IPS-18c (cell line): ENCODE data around the gene DUSP9.
"Not testable (repeated sequence)": the region's sequence is repeated elsewhere in the genome, so short reads cannot be mapped to it uniquely, and the experiment has no call there.

ENCODE experiments used
- H3K4me3 ChIP-seq: 2 replicates; pipeline ENCODE4 v1.7.0; 2013; ENCODE audit warnings: low read depth, mild to moderate bottlenecking, low read length, moderate library complexity; ENCODE audit not compliant: insufficient read depth
- H3K9me3 ChIP-seq: one replicate; pipeline ENCODE4 v1.6.1; 2013; ENCODE audit warnings: mild to moderate bottlenecking, low read length, moderate library complexity; ENCODE audit not compliant: control insufficient read depth, insufficient read depth

Gene DUSP9

DNA sequence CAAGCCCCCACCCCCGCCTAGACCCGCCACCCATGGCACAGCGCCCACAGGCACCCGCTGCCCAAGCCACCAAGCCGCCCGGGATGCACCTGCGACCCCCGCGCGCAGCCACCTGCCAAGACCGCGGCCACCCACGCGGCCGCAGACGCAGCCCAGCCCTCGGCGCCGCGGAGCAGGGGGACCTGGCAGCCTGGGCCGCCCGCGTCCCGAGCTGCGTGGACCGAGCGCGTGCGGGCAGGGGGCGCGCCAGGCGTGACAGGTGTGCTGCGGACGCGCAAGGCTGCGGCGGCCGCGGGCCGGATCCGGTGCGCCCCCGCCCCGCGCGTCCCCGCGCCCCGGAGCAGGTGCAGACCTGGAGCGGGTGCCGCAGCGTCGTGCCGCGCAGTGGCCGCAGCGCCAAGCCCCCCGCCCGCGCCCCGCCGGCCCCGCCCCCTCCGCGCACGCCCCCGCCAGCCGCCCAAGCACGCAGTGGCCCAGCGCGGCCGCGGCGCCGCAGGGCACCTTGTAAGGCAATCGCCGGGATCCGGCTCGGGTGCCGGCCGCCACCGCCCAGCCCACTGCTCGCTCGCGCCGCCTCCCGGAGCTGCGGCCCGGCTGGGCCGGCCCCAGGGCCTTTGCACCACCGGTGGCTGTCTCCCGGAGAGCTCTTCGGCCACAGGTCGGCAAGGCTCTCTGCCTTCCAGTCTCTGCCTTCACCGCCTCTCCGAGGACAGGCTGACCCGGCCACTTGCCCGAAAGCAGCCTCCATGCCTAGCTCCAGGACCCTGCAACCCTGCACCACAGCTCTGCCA lies 26.6 kb downstream of the DUSP9 start, which contains the start of gene PNCK:
PNCK (minus strand) TSS at position 386 of the 791 bp plus-strand sequence. CDS start 737 bp downstream, outside the sequence.
- H3K9me3 ChIP-seq = peaks cover 12% of the 10 kb centered on the region
- H3K4me3 ChIP-seq = peak within 1 kb of the TSS; percentile 6; the same call in 1 of the 2 replicates

- H3K9me3 ChIP-seq = peaks cover 10% of the 10 kb centered on the region
- peak overlapping the region; percentile 6; the same call in 1 of the 2 replicates for H3K4me3 ChIP-seq
These were observed 27.3 kb downstream of the DUSP9 start for GRCh38 chrX:153674219-153674851.

- H3K9me3 ChIP-seq = peaks cover 4% of the 10 kb centered on the region
- H3K4me3 ChIP-seq = no peak overlapping the region
These were observed 34.2 kb downstream of the DUSP9 start for GRCh38 chrX:153681175-153681574.

GRCh38 chrX:153683486-153683885 lies 36.5 kb downstream of the DUSP9 start:
- not testable (repeated sequence) for H3K4me3 ChIP-seq, H3K9me3 ChIP-seq

- Histone ChIP-seq H3K4me3 (peak overlapping the region; percentile 20; the same call in 1 of the 2 replicates), H3K9me3 (peaks cover 7% of the 10 kb centered on the region)
These were observed 37.6 kb downstream of the DUSP9 start for GRCh38 chrX:153684467-153685155.

DNA sequence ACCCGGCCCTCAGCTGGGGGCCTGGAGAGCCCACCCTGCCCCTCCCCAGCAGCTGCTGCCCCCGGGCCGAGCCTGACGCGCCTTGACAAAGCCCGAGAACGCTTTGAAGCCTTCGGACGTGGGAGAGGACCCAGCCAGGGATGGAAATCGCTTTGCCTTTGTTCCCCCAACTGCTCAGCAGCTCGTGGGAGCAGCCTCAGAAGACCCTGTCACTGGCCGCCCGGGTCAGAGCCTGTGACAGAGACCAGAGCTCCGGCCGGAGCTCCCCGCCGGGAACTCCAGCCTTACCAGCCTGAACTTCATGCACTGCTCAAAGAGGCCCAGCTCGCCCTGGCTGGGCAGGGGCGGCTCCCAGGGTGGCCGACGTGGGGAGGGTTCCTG lies 38.1 kb downstream of the DUSP9 start:
- Histone ChIP-seq H3K4me3 (peak overlapping the region; percentile 20), H3K9me3 (peaks cover 7% of the 10 kb centered on the region)

- peak overlapping the region; percentile 20; the same call in 1 of the 2 replicates for H3K4me3 ChIP-seq
- peaks cover 5% of the 10 kb centered on the region for H3K9me3 ChIP-seq
These were observed 39.0 kb downstream of the DUSP9 start for GRCh38 chrX:153685751-153686696.

GRCh38 chrX:153686711-153687110 lies 39.7 kb downstream of the DUSP9 start:
- peaks cover 9% of the 10 kb centered on the region for H3K9me3 ChIP-seq
- no peak overlapping the region; the same call in 1 of the 2 replicates for H3K4me3 ChIP-seq

- peaks cover 9% of the 10 kb centered on the region for H3K9me3 ChIP-seq
- peak within 1 kb of the TSS; percentile 46 for H3K4me3 ChIP-seq
These were observed 40.4 kb downstream of the DUSP9 start, which contains the start of gene SLC6A8 for GRCh38 chrX:153687121-153688039. SLC6A8 (plus strand) TSS chrX:153687926; CDS start chrX:153688575, 649 bp downstream.

DNA sequence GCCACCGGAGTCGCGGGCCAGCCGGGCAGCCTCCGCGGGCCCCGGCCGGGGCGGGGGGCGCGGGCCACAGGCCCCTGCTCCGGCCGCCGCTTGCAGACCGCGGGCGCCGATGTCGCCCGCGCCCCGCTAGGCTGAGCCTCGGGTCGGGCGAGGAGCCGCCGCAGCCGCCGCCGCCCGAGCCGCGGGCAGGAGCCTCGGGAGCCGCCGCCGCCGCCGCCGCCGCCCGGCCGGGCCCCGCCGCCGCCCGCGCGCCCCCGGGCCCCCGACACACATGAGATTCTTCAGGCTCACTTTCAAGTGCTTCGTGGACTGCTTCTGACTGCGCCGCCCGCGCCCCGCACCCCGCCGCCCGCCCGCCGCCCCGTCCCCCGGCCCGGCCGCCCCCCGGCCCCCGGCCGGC lies 41.1 kb downstream of the DUSP9 start:
- Histone ChIP-seq H3K4me3 (no peak overlapping the region), H3K9me3 (peaks cover 11% of the 10 kb centered on the region)

DNA sequence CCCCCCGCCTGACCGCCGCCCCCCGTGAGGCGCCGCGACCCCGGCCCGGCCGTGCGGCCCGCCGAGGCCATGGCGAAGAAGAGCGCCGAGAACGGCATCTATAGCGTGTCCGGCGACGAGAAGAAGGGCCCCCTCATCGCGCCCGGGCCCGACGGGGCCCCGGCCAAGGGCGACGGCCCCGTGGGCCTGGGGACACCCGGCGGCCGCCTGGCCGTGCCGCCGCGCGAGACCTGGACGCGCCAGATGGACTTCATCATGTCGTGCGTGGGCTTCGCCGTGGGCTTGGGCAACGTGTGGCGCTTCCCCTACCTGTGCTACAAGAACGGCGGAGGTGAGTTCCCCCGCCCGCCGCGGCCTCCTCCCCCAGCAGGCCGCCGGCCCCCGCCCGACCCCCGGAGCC lies 41.5 kb downstream of the DUSP9 start:
- H3K9me3 ChIP-seq = peaks cover 11% of the 10 kb centered on the region
- H3K4me3 ChIP-seq = peak overlapping the region; percentile 46

DNA sequence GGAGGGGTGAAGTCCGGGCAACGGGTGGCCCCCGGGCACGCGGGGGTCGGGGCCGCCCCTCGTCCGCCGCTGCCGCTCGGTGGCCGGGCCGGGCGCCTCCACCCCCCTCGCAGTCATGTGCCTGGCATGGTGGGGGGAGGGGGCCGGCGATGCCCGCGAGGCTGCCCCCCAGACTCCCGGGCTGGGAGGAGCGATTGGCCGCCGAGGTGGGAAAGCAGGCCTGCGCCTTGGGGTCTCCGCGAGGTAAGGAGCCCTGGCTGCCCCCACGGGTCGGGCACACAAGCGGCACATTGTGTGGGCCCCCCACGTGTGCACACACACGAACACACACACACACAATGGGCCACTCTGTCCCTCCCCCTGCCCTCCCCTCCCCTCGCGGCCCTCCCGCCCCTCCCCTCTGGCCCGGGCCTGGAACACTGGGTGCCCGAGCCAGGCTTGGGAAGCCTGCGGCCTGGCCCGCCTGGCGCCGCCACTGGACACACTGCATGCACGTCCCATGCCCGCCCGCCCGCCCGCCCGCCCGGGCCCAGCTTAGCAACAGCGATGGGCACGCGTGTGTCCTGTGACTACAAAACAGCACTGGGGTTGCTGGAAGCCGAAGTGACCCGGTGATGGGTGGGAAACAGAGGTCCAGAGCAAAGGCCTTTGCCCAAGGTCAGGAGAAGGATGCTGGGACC lies 42.0 kb downstream of the DUSP9 start:
- Histone ChIP-seq H3K9me3 (peaks cover 11% of the 10 kb centered on the region), H3K4me3 (peak overlapping the region; percentile 36)

DNA sequence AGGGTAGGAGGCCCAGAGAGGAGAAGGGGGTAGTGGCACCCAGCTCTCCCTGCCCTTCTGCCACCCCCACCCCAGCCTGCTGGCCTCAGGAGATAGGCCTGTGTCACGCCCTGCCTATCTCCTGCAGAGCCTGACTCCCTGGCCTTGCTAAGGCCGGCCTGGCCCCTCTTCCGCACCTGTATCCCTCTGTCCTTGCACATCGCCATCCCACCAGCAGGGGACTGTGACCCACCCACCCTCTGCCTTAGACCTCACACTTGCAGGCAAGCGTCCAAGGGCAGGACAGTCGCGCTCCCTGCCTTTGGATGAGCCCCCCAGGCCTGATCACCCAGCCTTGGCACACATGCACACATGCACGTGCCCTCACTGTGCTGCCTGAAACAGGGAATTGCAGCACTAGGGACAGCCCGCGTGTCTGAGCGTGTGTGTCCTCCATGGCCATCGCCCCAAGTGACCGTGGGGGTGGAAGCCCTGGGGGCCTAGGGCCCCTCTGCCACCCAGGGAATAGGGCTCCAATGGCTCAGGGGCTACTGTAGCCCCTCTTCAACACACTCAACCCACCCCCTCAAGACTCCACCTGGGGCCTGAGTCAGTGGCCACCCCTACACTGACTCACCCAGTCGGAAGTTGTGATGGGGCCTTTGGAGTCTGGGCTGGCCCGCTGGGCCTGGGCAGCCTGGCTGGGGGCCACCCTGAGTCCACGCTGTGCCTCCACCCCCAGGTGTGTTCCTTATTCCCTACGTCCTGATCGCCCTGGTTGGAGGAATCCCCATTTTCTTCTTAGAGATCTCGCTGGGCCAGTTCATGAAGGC lies 42.9 kb downstream of the DUSP9 start:
- Histone ChIP-seq H3K9me3 (peaks cover 11% of the 10 kb centered on the region), H3K4me3 (peak overlapping the region; percentile 36)

GRCh38 chrX:153690466-153690865 lies 43.5 kb downstream of the DUSP9 start:
- Histone ChIP-seq H3K9me3 (peaks cover 11% of the 10 kb centered on the region), H3K4me3 (no peak overlapping the region)
